Esophagus muscularis mucosa (tissue), 4 donors: ENCODE data around the gene ATP9A. TPM values are rescaled to one million over a fixed set of nuclear protein-coding genes. Genes with fewer than 3 reads are reported as not detected.

Experiments
- DNase-seq: peaks from one replicate; pipeline ENCODE4 v3.0.0-alpha.2; 2017; ENCODE audit errors: extremely low spot score
- H3K27ac ChIP-seq, 4 donors: fragments of 200-600 bp; sonication (generic); replicated peaks in 1 of 4; 1 replicate in 3 of 4; 2 replicates in 1 of 4; pipeline ENCODE4 v1.5.1; 2016 to 2019; ENCODE audit warnings: mild to moderate bottlenecking in 1 of 4
- H3K27me3 ChIP-seq, 4 donors: fragments of 200-600 bp; sonication (generic); one replicate each; pipeline versions ENCODE4 v1.5.1 to v1.6.0; 2016 to 2019
- H3K36me3 ChIP-seq, 4 donors: fragments of 200-600 bp; sonication (generic); one replicate each; pipeline ENCODE4 v1.5.1; 2016 to 2019
- H3K4me1 ChIP-seq, 4 donors: fragments of 200-600 bp; sonication (generic); one replicate each; pipeline ENCODE4 v1.5.1; 2016 to 2019
- H3K4me3 ChIP-seq, 4 donors: fragments of 200-600 bp; sonication (generic); 1 replicate in 2 of 4; 2 replicates in 2 of 4; pipeline ENCODE4 v1.5.1; 2016 to 2019; ENCODE audit warnings: mild to moderate bottlenecking in 4 of 4, moderate library complexity in 1 of 4
- H3K9me3 ChIP-seq, 4 donors: fragments of 200-600 bp; sonication (generic); 1 replicate in 3 of 4; 2 replicates in 1 of 4; pipeline ENCODE4 v1.5.1; 2016 to 2019
- CTCF ChIP-seq, 3 experiments: fragments of 200-600 bp in 2 of 3; fragments of 450-650 bp in 1 of 3; sonication (generic) in 2 of 3; IDR thresholded peaks; one replicate each; pipeline ENCODE4 v1.5.1; 2017 to 2019; ENCODE audit warnings: antibody characterized with exemption in 3 of 3, mild to moderate bottlenecking in 2 of 3, moderate library complexity in 1 of 3
- EP300 ChIP-seq: sonication (generic); formaldehyde crosslinking; IDR thresholded peaks from one replicate; pipeline ENCODE4 v1.6.1; 2017; ENCODE audit warnings: antibody characterized with exemption
- POLR2A ChIP-seq: fragments of 450-650 bp; IDR thresholded peaks from one replicate; pipeline ENCODE4 v1.6.1; 2017; ENCODE audit warnings: antibody characterized with exemption, moderate library complexity, mild to moderate bottlenecking, low read depth
- POLR2AphosphoS5 ChIP-seq, 2 donors: sonication (generic); formaldehyde crosslinking; IDR thresholded peaks; one replicate each; pipeline ENCODE4 v1.6.1; 2017; ENCODE audit warnings: antibody characterized with exemption in 2 of 2
- WGBS: methylation state at CpG from one replicate; pipeline ENCODE4 v1.1.5; 2018; 5-methylcytosine and 5-hydroxymethylcytosine counted together
- intact Hi-C: fragments of 100-400 bp; cut with DNase I; formaldehyde crosslinking; loops from one replicate; pipeline ENCODE4 v1.15.1; 2023
- total RNA-seq, 4 donors: library from RNA; depleted of rRNA; stranded (reverse); fragments of >200 nt; gene quantifications; one replicate each; pipeline versions ENCODE4 v1.1.0 to v1.2.1, GENCODE V29; 2016

The ATP9A gene
- total RNA-seq, 4 donors from 2014 or later = 44.4 to 70.9 (median 56.0) TPM

DNA sequence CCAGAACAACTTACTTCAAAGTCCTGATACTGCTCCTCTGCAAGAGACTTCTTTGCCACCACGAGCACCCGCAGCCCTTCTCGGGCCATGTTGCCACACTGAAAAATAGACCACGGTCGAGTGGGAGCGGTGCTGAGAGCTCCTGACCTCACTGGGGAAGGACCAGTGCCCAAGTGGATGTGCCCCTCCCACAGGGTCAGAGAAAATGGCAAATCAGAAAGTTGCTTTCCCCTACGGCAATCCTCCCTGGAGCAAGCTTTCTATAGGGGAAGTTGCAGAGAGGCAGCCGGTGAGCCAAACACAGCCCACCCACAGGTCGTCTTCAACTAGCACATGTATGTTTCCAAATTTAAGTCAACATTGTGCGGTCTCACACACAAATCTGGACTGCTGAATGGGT, 140.6 kb downstream of the ATP9A start:
- H3K4me1 ChIP-seq = peaks cover 24 to 36% (median 30%) of the 10 kb centered on the region in 4 donors
- WGBS = 85% methylated on average over 10 of the region's 10 CpGs
- intact Hi-C loops = no loop called here
- no peak for DNase-seq
- H3K27me3 ChIP-seq = no peaks in the 10 kb centered on the region
- no peak for TF ChIP-seq POLR2A
- TF ChIP-seq EP300 = no peak
- no peak for TF ChIP-seq CTCF (IDR thresholded peaks at IDR 0.05)
- TF ChIP-seq POLR2AphosphoS5 (IDR thresholded peaks at IDR 0.05) = no peak
- H3K4me3 ChIP-seq = no peak overlapping the region
- peaks cover 3 to 33% (median 14%) of the 10 kb centered on the region in 4 donors for H3K36me3 ChIP-seq
- H3K9me3 ChIP-seq = no peaks in the 10 kb centered on the region
- no peak overlapping the region for H3K27ac ChIP-seq

DNA sequence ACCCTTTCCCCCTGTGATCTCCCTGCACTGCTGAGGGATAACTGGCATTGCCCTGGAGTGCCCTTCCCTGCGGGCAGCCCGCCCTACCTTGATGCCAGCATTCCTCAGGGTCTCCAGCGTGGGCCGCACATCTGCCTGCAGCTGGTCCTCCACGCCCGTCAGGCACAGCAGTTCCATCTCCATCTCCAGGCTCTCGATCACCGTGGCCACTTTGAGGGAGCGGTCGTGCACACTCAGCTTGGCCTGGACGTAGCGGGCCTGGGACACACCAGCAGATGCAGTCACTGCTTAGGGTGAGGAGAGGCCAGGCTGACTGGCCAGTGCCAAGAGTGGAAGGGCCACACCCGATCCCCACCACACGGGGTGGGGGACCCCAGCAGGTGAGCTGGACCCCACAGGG, 143.1 kb downstream of the ATP9A start:
- DNase-seq = no peak
- Histone ChIP-seq H3K27me3 (no peaks in the 10 kb centered on the region), H3K27ac (no peak overlapping the region), H3K9me3 (no peaks in the 10 kb centered on the region), H3K36me3 (peaks cover 3 to 54% (median 29%) of the 10 kb centered on the region in 4 donors), H3K4me1 (peaks cover 2 to 15% (median 7%) of the 10 kb centered on the region in 4 donors), H3K4me3 (no peak overlapping the region)
- intact Hi-C loops = no loop called here
- TF ChIP-seq EP300 = no peak
- no peak for TF ChIP-seq POLR2A
- TF ChIP-seq CTCF (IDR thresholded peaks at IDR 0.05) = no peak
- TF ChIP-seq POLR2AphosphoS5 (IDR thresholded peaks at IDR 0.05) = no peak
- 80% methylated on average over 4 of the region's 14 CpGs for WGBS

- intact Hi-C loops = no loop called here
- Histone ChIP-seq H3K27ac (no peak overlapping the region), H3K36me3 (peaks cover 3 to 54% (median 29%) of the 10 kb centered on the region in 4 donors), H3K27me3 (no peaks in the 10 kb centered on the region), H3K9me3 (no peaks in the 10 kb centered on the region), H3K4me1 (peaks cover 0 to 6% (median 0%) of the 10 kb centered on the region in 4 donors), H3K4me3 (no peak overlapping the region)
- no peak for DNase-seq
- TF ChIP-seq POLR2AphosphoS5 (IDR thresholded peaks at IDR 0.05) (no peak), CTCF (IDR thresholded peaks at IDR 0.05) (peak; percentile 31 to 65 (median 45))
- WGBS = 66% methylated on average over 17 of the region's 17 CpGs
Observed at GRCh38 chr20:51624157-51624731, 143.9 kb downstream of the ATP9A start.

GRCh38 chr20:51623255-51623654, 144.9 kb downstream of the ATP9A start:
- H3K36me3 ChIP-seq = peaks cover 3 to 58% (median 34%) of the 10 kb centered on the region in 4 donors
- H3K9me3 ChIP-seq = no peaks in the 10 kb centered on the region
- H3K27me3 ChIP-seq = no peaks in the 10 kb centered on the region
- intact Hi-C loops = no loop called here
- H3K27ac ChIP-seq = no peak overlapping the region
- 90% methylated on average over 9 of the region's 9 CpGs for WGBS
- TF ChIP-seq POLR2AphosphoS5 (IDR thresholded peaks at IDR 0.05) = no peak
- no peak overlapping the region for H3K4me3 ChIP-seq
- DNase-seq = no peak
- no peaks in the 10 kb centered on the region for H3K4me1 ChIP-seq

DNA sequence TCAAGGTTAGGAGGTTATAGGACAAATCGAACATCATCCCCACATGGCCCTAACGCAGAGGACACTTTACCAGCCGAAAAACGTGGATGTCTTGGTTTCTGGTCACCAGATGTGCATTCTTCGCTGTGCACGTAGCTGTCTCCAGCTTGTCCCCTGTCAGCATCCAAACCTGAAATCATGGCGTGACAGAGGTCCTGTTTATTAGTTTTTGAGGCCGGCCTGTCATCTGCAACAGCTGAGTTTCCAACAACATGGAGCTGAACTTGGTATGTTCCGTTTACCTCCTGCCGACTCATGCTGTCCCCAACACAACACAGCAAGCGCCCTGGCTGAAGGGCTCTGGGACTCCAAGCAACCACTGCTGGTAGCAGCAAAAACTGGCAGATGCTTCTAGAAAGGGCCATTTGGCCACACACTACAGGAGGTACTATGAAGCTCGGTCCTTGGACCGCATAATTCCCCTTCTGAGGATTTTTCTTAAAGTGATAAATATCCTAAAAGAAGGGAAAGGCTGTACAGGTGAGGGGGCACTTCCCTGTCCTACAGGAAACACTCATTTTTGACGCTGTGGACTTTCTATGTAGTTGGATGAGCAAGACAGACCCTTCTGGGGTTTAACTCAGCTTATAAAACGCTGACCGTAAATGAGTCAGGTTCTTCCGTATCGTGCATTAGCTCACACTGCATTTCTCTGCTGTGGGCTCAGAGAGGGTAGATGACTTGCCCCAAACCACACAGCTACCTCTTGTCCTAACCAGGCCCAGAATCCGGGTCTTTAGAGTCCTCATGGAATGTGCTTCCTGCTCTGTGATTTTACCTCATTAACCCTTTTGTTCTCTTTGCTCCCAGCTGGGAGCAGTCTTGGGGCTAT, 146.0 kb downstream of the ATP9A start:
- 90% methylated on average over 17 of the region's 19 CpGs for WGBS

More for the DNA sequence above, 146.0 kb downstream of the ATP9A start:
- no peaks in the 10 kb centered on the region for H3K27me3 ChIP-seq
- no peak overlapping the region for H3K27ac ChIP-seq
- DNase-seq = no peak
- H3K9me3 ChIP-seq = no peaks in the 10 kb centered on the region
- no peaks in the 10 kb centered on the region for H3K4me1 ChIP-seq
- peaks cover 4 to 61% (median 42%) of the 10 kb centered on the region in 4 donors for H3K36me3 ChIP-seq
- TF ChIP-seq POLR2A = no peak
- no peak for TF ChIP-seq POLR2AphosphoS5 (IDR thresholded peaks at IDR 0.05)
- no peak for TF ChIP-seq EP300
- TF ChIP-seq CTCF (IDR thresholded peaks at IDR 0.05) = no peak
- intact Hi-C loops = no loop called here
- no peak overlapping the region for H3K4me3 ChIP-seq
